Daoy (cell line): Measurements from ENCODE around the gene GSDME. TPM values are rescaled to one million over a fixed set of nuclear protein-coding genes. Genes with fewer than 3 reads are reported as not detected.
"Not testable (repeated sequence)": the region's sequence is repeated elsewhere in the genome, so short reads cannot be mapped to it uniquely, and the experiment has no call there.

Experiments
- DNase-seq: peaks from one replicate; pipeline ENCODE4 v3.0.0-alpha.2; 2015; ENCODE audit warnings: low read depth
- total RNA-seq: library from RNA; depleted of rRNA; stranded (reverse); fragments of >200 nt; shearing (Covaris generic); gene quantifications from 2 replicates; pipeline ENCODE4 v1.2.3, GENCODE V29; 2014; rRNA removed

Gene GSDME
- total RNA-seq, result 28.3 and 46.0 TPM in 2 replicates

DNA sequence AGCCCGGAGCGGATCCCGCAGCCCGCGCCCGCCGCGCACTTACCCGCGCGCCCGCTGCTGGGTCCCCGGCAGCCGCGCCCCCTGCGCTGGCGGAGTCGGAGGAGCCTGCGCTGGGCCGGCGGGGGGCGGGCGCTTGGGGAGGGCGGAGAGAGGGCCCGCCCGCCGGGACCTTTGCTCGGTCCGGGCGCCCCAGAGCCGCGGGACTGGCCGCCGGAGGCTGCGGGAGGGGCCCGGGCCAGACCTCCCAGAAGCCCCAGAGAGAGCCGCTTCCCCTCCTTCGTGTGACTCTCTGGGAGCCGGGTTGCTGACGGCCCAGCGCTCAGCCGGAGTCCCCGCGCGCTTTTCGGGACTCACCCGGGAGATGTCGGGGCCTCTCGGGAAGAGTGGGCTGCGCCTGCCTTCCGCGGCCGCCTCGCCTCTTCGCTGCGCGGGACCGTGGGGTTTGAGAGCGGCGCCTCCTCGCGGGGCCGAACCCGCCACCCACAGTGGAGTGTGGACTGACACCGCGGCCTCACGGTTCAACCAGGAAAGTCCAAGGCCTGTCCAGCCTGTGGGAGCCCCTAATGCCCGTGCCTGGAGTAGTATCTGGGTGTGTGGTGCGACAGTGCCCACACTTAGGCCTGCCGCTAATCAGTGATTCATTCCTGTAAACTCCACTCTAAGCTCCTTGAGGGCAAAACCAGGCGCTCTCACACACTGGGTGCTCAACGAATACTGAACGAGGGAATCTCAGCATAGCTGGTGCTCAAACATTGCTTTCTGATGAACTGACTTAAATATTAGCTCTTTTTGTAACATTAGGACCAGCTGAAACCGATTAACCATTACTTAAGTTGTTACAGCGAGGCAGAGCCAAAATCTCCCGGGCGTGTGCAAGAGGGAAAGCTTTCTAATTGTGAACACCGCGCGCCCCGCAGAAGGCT is at the start of gene GSDME:
TSS of gene GSDME (minus strand) at position 112 of the 923 bp plus-strand sequence. CDS start 7,690 bp downstream, outside the sequence.
- DNase-seq, result peak; percentile 88

DNA sequence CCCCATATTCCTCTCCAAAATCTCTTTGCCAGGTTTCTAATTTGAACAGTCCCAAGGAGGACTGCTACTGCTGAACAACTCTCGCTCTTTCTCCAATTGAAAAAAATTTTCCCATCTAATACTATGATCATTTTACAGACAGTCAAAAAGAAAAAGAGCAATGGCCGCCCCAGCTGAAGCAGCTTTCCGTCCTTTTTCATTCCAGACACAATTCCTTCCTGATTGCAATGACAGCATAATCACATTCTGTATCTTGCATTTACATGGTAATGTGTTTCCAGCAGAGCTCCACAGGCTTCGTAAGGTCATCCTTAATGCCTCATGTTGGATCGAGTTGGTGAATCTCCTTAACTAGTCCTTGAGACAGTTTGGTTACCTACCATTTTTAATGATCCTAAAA is 45.0 kb upstream of the GSDME start:
- no peak for DNase-seq

DNA sequence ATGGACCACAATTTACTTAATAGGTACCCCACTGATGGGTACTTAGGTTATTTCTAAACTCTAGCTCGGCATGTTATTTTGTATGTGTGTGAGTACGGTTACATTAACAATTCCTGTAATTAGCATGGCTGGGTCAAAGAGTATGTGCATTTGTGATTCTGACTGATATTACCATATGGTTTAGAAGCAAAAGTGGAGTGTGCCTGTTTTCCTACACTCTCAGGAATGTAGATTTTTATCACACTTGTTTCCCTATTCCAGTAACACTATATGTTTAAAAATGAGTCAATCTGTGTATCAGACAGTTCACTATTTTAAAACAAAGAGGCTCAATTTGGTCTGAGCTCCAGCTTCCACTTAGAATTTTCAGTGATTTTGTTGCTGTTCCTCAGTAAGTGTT is 44.6 kb upstream of the GSDME start:
- DNase-seq, result no peak

DNA sequence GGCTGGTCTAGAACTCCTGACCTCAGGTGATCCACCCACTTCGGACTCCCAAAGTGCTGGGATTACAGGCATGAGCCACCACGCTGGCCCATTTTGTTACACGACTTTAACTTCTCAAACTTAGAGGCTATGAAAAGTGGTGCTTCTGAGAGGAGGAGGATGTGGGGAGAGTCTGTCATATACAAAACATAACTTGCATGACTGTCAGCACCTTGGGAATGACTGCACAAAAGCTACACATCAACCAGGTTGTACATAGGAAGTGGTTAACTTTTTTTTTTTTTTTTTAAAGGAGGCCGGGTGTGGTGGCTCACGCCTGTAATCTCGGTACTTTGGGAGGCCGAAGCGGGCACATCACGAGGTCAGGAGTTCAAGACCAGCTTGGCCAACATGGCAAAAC is 43.4 kb upstream of the GSDME start:
- DNase-seq, result no peak

DNA sequence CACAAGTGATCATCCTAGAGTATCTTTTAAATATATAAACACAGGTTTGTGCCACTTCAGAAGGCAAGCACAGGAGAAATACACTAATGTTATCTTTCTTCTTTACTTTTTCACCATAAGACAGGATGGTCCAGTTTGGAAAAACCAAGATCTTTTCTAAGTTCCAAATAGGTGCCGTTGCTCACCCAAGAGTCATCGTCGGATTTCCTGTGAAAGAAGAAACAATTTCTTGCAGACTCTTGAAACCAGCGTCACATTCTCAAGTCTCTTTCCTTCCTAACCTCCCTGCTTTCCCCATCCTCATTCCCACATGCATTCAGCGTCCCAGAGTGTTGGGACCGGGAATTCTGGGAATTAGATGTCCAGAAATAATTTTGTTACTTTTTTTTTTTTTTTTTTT is 42.8 kb upstream of the GSDME start:
- no peak for DNase-seq

DNA sequence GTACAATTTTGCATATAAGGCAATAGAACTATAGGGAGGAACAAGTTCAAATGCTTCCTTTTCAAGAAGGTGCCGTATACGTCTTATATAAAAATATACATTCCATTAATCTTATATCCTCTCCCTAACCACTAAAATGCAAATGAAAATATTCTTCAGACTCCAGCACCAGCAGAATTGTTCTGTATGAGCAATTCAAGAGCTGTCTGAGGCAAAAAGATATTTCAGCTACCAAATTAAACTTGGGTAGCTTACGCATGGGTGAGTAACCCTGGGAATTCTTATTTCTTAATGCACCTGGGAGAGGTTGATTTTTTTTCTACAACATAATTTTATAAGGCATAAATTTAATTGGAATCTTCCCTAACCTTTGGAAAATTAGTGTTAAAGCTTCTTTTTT is 42.2 kb upstream of the GSDME start:
- DNase-seq, result no peak

DNA sequence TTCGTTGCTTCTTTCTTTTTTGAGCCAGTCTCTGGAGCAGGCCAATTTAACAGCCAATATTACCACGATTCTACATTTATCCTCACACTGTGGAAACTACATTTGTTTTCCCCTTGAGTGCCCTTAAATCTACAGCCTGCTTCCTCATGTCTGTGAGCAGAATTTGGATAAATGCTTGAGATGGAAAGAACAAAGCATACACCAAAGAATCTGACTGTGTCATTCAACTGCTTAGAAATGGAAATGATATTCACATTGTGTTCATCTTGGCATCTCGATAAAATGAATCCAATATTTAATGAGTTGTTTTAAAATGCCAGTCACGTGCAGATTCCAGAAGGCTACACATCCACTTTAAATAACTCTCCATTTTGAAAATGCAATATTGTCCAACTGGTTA is 41.0 kb upstream of the GSDME start:
- no peak for DNase-seq

DNA sequence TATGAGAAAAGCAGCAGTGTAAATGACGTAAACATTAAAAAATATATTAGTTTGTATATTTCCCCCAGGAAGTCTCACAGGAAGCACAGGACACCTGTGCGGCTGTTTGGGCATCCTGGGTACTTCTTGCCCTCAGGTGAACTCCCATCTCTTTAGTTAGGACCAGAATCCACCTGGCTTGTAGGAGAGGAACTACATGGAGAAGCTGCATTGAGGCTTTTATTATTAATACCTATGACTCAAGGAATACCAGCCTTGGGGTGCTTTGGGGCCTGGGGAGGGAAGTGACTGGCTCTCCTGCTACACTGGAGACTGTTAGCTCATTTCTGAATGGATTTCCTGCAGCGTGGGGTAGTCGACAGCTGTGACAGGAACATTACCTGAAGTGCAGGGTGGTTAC is 40.0 kb upstream of the GSDME start:
- no peak for DNase-seq

DNA sequence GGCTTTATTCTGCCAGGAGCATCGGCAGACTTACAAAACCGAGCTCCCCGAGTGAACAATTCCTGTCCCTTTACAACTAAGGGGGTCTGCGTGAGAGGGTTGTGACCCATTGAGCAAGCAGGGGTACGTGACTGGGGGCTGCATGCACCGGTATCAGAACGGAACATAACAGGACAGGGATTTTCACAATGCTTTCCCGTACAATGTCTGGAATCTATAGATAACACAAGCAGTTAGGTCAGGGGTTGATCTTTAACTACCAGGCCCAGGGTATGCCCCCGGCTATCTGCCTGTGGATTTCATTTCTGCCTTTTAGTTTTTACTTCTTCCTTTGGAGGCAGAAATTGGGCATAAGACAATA is 38.1 kb upstream of the GSDME start:
- DNase-seq, result no peak

DNA sequence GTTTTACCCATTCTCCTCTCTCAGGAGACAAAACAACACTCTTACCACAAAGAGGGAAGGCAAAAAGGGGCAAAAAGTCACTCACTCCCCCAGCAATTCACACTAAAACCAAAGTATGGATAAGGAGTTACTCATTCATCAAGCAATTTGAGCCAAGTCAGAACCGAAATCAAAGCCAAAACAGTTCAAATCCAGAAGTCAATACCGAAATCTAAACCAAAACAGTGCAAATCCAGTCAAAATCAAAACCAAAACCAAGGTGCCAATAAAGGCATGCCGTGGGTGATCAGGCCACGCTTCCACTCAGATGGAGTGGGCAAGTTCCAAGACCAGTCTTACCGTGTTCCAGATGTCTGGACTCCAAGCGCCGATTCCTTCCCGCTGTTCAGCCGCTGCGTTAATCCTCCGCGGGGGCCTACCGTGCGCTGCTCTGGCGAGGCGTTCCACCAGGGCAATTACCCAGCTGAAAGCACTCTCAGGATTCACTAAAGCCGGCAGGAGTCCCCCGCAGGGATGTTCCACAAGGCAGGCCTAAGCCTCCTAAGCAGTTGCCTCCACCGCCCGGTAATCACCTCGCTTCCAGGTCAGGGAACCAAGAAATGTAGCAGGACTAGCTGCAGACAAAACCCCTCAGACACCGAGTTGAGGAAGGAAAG is 37.6 kb upstream of the GSDME start:
- not testable (repeated sequence) for DNase-seq

DNA sequence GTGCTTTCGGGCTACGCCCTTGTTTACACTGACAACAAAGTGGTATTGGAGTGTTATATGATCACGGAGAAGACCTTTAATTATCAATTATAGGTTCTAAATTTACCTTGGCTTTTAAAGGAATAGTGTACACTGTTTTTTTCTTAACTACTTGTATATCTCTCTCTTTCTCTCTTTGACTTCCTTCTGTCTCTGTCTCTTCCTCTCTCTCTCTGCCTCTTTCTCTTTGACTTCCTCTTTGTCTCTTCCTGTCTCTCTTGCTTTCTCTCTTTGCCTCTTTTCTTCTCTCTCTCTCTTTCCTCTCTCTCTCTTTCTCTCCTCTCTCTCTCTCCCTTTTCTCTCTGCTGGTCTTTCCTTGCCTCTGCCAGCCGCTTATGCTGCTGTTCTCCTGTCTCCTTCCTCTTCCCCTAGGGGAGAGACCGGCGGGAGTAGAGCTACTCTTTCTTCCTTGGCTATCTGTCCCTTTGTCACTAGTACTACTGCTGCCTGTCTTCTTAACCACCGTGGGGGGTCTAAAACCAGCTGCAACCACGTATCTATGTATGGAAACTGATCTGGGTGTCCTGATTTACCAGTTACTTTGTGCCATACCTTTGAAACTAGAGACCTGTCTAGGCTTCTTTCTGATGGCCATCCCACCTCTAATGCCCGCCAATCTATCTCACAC is 36.9 kb upstream of the GSDME start:
- DNase-seq, result no peak

DNA sequence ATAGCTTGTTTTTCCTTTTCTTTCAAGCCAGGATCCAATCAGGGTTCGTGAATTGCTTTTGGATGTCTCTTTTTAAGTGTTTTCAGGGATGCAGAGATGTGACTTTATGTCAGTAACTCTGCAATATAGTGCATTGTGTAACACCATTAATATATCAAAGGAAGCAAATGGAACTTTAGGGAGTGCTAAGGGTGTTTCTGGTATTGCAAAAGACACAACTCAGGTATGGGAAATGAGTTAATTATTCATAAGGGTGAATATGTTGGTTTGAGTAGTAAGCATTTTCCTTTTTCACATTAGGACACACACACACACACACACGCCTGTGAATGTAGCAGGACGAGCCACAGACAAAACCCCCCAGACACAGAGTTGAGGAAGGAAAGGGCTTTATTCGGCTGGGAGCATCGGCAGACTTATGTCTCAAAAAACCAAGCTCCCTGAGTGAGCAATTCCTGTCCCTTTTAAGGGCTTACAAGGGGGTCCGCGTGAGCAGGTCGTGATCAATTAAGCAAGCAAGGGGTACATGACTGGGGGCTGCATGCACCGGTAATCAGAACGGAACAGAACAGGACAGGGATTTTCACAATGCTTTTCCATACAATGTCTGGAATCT is 31.8 kb upstream of the GSDME start:
- no peak for DNase-seq

DNA sequence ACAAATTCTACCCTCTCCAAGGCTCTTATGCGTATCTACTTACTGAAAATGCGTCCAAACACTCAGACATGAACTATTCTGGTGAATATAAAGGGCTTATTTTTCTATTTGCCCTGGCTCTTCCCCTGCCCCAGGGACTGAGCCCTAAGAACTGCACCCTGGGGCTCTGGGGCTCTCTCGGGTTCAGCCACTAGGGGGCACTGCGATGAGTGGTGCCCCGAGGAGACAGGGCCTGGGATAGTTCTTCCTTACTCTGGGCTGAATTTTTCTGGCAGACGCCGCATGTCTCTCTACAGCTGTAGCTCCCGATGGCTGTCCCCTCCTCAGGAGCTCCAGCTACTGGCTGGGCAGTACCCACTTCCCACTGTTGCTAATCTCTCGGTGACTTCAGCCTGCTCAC is 30.8 kb upstream of the GSDME start:
- no peak for DNase-seq

DNA sequence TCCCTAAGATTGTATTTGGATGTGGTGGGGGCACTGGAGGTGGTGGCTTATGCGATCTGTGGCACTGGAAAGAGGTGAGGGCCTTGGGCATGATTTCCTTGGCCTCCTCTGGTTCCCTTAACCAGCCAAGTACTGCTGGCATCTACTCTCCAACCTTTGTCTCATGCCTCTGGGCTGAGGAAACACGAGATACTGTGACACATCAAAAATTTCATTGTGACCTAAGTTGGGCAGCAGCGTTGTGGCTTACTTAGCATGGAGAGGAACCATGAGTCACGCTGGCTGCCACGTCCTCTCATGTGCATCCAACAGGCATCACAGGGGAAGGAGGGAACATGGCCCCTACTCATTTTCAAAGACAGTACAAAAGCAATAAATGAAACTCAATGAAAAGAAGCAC is 29.7 kb upstream of the GSDME start:
- DNase-seq, result peak; percentile 99

DNA sequence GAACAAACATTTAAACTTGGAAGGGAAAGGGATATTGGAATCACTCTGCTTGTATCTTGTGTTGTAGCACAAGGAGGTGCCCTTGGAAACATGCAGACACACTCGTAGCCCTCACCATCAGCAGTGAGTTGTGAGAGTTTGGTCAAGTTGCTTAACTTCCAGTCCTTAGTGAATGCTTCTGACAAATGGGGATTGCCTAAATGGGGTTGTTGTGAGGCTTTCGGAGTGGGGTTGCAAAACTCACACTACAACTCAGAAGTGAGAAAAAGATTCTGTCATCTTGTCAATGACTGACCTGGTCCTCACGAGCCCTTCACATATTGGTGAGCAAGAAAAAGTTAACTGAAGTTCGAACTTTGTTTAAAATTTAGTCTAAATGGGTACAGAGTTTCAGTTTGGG is 29.0 kb upstream of the GSDME start:
- no peak for DNase-seq

DNA sequence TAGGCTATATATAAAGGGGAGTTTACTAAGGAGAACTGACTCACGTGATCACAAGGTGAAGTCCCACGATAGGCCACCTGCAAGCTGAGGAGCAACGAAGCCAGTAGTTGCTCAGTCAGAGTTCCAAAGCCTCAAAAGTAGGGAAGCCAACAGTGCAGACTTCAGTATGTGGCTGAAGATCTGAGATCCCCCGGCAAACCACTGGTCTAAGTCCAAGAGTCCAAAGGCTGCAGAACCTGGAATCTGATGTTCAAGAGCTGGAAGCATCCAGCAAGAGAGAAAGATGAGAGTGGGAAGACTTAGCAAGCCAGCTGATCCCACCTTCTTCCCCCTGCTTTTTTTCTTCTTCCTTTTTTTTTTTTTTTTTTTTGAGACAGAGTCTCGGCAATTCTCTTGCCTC is 27.0 kb upstream of the GSDME start:
- no peak for DNase-seq

DNA sequence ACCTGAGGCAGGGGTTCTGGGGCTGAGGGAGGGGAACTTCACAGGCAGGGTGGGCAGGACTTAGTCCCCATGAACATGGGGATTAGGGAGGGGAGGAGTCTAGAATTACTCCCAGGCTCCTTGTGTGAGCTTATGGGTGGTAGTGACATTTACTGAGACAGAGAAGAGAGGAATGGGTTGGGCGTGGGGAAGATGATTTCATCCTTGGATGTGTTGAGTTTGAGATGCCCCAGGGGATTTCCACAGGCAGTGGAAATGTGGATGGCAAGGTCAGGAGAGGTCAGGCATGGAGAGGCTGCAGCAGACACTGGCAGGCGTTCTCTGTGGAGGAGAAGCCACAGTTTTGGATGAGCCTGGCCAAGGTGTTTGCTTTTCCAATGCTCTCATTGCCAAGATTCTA is 26.4 kb upstream of the GSDME start:
- no peak for DNase-seq

DNA sequence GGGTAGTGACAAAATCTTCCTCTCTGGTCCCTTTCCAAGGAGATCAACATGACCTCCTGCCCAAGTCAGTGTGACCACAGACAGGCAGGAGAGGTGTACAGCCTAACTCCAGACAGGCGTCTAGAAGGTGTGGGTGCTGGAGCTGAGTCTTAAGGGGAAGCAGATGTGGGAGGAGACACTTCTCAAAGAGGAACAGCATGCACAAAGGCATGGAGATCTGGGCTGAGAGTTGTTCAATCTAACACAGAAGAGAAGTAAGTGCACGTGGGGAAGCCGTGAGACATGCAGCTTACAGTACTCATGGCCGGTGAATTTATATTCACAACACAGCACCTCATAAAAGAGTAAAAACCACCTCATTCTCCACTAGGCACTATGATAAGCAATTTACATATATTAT is 23.8 kb upstream of the GSDME start:
- no peak for DNase-seq

DNA sequence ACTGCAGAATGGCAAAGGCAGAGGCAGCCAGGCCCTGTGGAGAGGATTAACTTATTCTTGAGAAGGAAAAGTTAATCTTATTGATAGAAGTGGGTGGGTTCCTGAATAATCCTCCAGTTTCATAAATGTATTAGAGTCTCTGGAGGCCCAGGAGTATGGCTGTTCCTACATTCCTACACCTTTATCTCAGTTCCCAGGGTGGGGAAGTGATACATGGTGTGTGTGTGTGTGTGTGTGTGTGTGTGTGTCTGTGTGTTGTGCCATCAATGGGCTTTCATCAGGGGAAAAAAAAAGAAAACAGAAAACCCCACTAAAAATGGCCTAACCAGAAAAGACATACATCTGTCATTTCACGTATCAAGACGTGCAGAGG is 22.0 kb upstream of the GSDME start:
- no peak for DNase-seq

DNA sequence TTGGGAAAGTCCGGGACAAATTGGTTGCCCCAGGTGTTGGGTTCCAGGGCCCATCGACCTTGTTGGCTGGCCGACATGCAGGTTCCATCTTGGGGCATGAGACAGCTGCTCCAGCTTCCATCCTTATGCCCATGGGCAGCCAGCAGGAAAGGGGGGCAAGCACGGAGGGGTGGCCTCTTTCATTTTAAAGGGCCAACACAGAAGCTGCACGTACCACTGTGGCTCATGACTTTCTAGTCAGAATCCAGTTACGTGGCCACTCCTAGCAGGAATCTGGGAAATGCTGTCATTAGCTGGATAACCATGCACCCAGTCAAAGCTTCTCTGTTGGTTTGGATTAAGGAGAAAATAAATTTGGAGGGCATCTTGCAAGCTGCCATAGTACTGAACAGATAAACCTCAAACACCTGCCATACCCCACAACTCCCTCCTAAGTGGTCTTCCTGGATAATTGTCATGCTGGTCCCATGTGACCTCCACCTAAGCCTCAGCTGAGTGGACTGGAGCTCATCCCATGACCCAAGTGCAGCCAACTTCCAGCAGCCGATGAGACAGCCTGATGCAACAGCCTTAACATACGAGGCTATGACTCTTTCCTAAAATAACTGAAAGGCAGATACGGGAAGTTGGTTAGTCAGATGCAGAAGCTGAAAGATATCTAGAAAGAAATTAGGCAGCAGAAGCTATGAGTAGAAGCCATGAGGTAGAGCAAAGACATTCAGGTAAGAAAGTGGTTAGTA is 21.4 kb upstream of the GSDME start:
- peak; percentile 52 for DNase-seq

DNA sequence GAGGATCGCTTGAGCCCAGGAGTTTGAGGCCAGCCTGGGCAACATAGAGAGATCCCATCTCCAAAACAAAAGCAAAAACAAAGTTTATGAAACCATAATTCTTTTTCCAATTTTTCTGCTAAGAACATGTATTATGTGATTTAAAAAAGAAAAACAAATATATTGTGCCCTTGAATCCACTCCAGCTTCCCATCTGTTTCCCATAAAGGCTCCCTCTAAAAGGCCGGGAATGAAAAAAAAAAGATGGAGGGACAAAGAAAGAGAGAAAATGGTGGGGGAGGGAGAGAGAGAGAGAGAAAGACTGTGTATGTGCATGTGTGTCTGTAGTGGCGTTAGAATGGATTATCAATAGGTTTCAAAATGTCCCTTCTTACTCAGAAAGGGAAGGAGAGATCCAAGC is 20.5 kb upstream of the GSDME start:
- DNase-seq, result no peak

DNA sequence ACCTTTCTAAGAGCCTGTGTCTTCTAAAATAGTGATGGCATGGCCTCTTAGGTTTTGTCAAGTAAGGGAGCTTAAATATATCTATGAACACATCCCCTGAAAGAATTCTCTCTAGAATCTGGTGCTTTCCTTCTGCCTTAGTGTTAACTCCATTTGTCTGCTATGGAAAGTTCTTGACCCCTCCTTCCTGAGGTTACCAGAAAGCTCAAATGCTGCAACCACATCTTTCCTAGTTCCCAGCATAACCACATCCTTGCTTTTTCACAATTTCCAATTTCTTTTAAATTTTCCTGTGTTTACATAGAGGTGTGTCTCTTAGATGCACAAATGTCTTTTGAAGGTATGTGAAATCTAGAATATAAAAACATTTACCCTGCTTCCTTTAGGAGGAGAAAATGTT is 16.4 kb upstream of the GSDME start:
- DNase-seq, result no peak
